Effector CD4-positive, alpha-beta T cell (primary cell): ENCODE data around the gene CASTOR1.
A peak's percentile ranks its signal among the peaks of the same experiment; 100 is the strongest.

Source experiments
- DNase-seq: peaks from one replicate; pipeline ENCODE4 v3.0.0-alpha.2; 2020

The CASTOR1 gene

GRCh38 chr22:30297991-30298701 is 8.8 kb upstream of the CASTOR1 start:
- no peak for DNase-seq

GRCh38 chr22:30297276-30297990 is 8.1 kb upstream of the CASTOR1 start:
- DNase-seq = no peak

- no peak for DNase-seq
Observed at GRCh38 chr22:30296833-30297232, 7.5 kb upstream of the CASTOR1 start.

- no peak for DNase-seq
Observed at GRCh38 chr22:30296324-30296723, 7.0 kb upstream of the CASTOR1 start.

- no peak for DNase-seq
Observed at GRCh38 chr22:30295576-30295975, 6.3 kb upstream of the CASTOR1 start.

GRCh38 chr22:30294830-30295229 is 5.5 kb upstream of the CASTOR1 start:
- no peak for DNase-seq

GRCh38 chr22:30294066-30294465 is 4.8 kb upstream of the CASTOR1 start:
- DNase-seq = no peak

- DNase-seq = no peak
Observed at GRCh38 chr22:30293026-30293425, 3.7 kb upstream of the CASTOR1 start.

GRCh38 chr22:30292069-30292970 is 3.0 kb upstream of the CASTOR1 start:
- no peak for DNase-seq

GRCh38 chr22:30291058-30291892 is 2.0 kb upstream of the CASTOR1 start:
- no peak for DNase-seq

- no peak for DNase-seq
Observed at GRCh38 chr22:30290342-30291057, 1.2 kb upstream of the CASTOR1 start.

- peak; percentile 33 for DNase-seq
Observed at GRCh38 chr22:30289980-30290313, 642 bp upstream of the CASTOR1 start.

- no peak for DNase-seq
Observed at GRCh38 chr22:30288419-30289140, 725 bp downstream of the CASTOR1 start.

GRCh38 chr22:30287648-30288418 is 1.5 kb downstream of the CASTOR1 start:
- DNase-seq = peak; percentile 85

- DNase-seq = peak; percentile 84
Observed at GRCh38 chr22:30286813-30287647, 2.3 kb downstream of the CASTOR1 start.

GRCh38 chr22:30286331-30286730 is 3.0 kb downstream of the CASTOR1 start:
- no peak for DNase-seq

- no peak for DNase-seq
Observed at GRCh38 chr22:30285846-30286200, 3.5 kb downstream of the CASTOR1 start.

- no peak for DNase-seq
Observed at GRCh38 chr22:30285176-30285845, 4.0 kb downstream of the CASTOR1 start.

- no peak for DNase-seq
Observed at GRCh38 chr22:30284666-30285065, 4.6 kb downstream of the CASTOR1 start.
